Measurements from ENCODE around the gene IFFO2. TPM values are rescaled to one million over a fixed set of nuclear protein-coding genes. Genes with fewer than 3 reads are reported as not detected.

Gene IFFO2
- total and polyA plus RNA-seq, 2 of the 13 experiments (the other 11 are each of a cell fraction or from before 2014, with no cell fraction given) = 7.3 to 16.7 TPM

DNA sequence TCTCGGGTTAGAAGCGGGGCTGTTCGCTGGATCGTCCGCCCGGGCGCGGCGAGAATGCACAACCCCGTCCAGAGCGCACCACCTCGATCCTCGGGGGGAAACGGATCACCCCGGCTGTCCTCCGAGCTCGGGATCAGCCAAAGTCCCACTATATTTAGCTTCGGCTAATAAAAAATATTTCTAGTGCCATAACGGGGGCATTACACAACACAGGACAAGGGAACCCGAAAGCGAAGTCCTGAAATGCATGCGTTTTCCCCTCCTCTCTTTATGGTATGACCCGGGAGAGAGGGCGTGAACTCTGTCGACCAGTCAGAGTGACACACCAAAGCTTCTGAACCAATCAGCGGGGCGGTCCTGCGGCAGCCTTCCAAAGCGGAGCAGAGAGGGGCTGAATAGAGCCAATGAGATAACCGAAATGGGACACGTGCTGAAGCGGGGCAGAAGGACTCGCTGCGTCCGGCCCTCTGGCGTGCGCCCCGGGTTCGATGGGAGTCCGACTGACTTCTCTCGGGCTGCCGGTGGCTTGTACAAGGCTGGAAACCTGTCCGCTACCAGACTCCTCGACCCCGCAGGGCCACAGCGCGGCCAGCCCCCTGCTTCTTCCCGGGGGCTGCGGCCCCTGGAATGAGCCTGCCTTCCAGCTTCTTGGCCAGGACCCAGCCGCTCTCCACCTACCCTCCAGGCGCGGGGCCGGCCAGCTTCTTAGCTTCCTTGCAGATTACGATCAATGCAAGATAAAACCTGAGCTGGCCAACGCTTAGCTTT, 53.8 kb downstream of the IFFO2 start, which contains the start of gene ALDH4A1 (continued):
- TF ChIP-seq, protein P1, sequence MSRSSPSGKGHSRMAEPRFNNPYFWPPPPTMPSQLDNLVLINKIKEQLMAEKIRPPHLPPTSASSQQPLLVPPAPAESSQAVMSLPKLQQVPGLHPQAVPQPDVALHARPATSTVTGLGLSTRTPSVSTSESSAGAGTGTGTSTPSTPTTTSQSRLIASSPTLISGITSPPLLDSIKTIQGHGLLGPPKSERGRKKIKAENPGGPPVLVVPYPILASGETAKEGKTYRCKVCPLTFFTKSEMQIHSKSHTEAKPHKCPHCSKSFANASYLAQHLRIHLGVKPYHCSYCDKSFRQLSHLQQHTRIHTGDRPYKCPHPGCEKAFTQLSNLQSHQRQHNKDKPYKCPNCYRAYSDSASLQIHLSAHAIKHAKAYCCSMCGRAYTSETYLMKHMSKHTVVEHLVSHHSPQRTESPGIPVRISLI (CRISPR knock-in tag; IDR thresholded peaks at IDR 0.05; ENCODE audit: borderline replicate concordance) = 0 out of 2 replicates have a peak, but pooled peaks have one; percentile 19
- TF ChIP-seq ZNF224 (CRISPR knock-in tag; IDR thresholded peaks at IDR 0.05) = no peak
- peak; percentile 35; the same call in 1 of the 2 replicates for TF ChIP-seq YEATS2 (CRISPR knock-in tag; IDR thresholded peaks at IDR 0.05; ENCODE audit: borderline replicate concordance)
- TF ChIP-seq, protein P2, sequence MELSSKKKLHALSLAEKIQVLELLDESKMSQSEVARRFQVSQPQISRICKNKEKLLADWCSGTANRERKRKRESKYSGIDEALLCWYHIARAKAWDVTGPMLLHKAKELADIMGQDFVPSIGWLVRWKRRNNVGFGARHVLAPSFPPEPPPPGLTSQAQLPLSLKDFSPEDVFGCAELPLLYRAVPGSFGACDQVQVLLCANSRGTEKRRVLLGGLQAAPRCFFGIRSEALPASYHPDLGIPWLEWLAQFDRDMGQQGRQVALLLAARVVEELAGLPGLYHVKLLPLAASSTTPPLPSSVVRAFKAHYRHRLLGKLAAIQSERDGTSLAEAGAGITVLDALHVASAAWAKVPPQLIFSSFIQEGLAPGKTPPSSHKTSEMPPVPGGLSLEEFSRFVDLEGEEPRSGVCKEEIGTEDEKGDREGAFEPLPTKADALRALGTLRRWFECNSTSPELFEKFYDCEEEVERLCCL (CRISPR knock-in tag; IDR thresholded peaks at IDR 0.05; ENCODE audit: borderline replicate concordance) = no peak
- no peak for TF ChIP-seq ZFP37 (CRISPR knock-in tag; IDR thresholded peaks at IDR 0.05; ENCODE audit: borderline replicate concordance)
- TF ChIP-seq, protein P3, sequence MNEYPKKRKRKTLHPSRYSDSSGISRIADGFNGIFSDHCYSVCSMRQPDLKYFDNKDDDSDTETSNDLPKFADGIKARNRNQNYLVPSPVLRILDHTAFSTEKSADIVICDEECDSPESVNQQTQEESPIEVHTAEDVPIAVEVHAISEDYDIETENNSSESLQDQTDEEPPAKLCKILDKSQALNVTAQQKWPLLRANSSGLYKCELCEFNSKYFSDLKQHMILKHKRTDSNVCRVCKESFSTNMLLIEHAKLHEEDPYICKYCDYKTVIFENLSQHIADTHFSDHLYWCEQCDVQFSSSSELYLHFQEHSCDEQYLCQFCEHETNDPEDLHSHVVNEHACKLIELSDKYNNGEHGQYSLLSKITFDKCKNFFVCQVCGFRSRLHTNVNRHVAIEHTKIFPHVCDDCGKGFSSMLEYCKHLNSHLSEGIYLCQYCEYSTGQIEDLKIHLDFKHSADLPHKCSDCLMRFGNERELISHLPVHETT (CRISPR knock-in tag; conservative IDR thresholded peaks at IDR 0.05) = no peak
- TF ChIP-seq TEAD3 (CRISPR knock-in tag; optimal IDR thresholded peaks at IDR 0.05; ENCODE audit: borderline replicate concordance) = no peak
- TF ChIP-seq AHR (CRISPR knock-in tag; IDR thresholded peaks at IDR 0.05) = no peak
- TF ChIP-seq, protein P4, sequence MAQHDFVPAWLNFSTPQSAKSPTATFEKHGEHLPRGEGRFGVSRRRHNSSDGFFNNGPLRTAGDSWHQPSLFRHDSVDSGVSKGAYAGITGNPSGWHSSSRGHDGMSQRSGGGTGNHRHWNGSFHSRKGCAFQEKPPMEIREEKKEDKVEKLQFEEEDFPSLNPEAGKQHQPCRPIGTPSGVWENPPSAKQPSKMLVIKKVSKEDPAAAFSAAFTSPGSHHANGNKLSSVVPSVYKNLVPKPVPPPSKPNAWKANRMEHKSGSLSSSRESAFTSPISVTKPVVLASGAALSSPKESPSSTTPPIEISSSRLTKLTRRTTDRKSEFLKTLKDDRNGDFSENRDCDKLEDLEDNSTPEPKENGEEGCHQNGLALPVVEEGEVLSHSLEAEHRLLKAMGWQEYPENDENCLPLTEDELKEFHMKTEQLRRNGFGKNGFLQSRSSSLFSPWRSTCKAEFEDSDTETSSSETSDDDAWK (CRISPR knock-in tag; IDR thresholded peaks at IDR 0.05) = no peak
- TF ChIP-seq HOXA5 (CRISPR knock-in tag; IDR thresholded peaks at IDR 0.05) = peak; percentile 58; the same call in 1 of the 2 replicates
- TF ChIP-seq, protein P5, sequence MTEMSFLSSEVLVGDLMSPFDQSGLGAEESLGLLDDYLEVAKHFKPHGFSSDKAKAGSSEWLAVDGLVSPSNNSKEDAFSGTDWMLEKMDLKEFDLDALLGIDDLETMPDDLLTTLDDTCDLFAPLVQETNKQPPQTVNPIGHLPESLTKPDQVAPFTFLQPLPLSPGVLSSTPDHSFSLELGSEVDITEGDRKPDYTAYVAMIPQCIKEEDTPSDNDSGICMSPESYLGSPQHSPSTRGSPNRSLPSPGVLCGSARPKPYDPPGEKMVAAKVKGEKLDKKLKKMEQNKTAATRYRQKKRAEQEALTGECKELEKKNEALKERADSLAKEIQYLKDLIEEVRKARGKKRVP (CRISPR knock-in tag; IDR thresholded peaks at IDR 0.05) = no peak
- no peak for TF ChIP-seq SIX1 (CRISPR knock-in tag; IDR thresholded peaks at IDR 0.05; ENCODE audit: borderline replicate concordance)
- 0 out of 2 replicates have a peak, but pooled peaks have one; percentile 44 for TF ChIP-seq SMAD3 (CRISPR knock-in tag; IDR thresholded peaks at IDR 0.05)
- TF ChIP-seq ZNF788 (CRISPR knock-in tag; IDR thresholded peaks at IDR 0.05; ENCODE audit: borderline replicate concordance) = peak; percentile 55; the same call in 1 of the 2 replicates
- TF ChIP-seq PRMT3 (CRISPR knock-in tag; IDR thresholded peaks at IDR 0.05; ENCODE audit: borderline replicate concordance, low read depth) = no peak
- TF ChIP-seq KDM1A (CRISPR knock-in tag; IDR thresholded peaks at IDR 0.05) = no peak
